ENCODE results near the gene INS.

- no peak for TF ChIP-seq STAG1 (CRISPR knock-in tag; IDR thresholded peaks at IDR 0.05)
- TF ChIP-seq, protein P1, sequence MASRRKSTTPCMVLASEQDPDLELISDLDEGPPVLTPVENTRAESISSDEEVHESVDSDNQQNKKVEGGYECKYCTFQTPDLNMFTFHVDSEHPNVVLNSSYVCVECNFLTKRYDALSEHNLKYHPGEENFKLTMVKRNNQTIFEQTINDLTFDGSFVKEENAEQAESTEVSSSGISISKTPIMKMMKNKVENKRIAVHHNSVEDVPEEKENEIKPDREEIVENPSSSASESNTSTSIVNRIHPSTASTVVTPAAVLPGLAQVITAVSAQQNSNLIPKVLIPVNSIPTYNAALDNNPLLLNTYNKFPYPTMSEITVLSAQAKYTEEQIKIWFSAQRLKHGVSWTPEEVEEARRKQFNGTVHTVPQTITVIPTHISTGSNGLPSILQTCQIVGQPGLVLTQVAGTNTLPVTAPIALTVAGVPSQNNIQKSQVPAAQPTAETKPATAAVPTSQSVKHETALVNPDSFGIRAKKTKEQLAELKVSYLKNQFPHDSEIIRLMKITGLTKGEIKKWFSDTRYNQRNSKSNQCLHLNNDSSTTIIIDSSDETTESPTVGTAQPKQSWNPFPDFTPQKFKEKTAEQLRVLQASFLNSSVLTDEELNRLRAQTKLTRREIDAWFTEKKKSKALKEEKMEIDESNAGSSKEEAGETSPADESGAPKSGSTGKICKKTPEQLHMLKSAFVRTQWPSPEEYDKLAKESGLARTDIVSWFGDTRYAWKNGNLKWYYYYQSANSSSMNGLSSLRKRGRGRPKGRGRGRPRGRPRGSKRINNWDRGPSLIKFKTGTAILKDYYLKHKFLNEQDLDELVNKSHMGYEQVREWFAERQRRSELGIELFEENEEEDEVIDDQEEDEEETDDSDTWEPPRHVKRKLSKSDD (CRISPR knock-in tag; IDR thresholded peaks at IDR 0.05; ENCODE audit: low read depth), result no peak
- TF ChIP-seq CTCF (CRISPR knock-in tag; IDR thresholded peaks at IDR 0.05), result no peak
- no peak for TF ChIP-seq HDAC1 (CRISPR knock-in tag; IDR thresholded peaks at IDR 0.05)
- TF ChIP-seq, protein P2, sequence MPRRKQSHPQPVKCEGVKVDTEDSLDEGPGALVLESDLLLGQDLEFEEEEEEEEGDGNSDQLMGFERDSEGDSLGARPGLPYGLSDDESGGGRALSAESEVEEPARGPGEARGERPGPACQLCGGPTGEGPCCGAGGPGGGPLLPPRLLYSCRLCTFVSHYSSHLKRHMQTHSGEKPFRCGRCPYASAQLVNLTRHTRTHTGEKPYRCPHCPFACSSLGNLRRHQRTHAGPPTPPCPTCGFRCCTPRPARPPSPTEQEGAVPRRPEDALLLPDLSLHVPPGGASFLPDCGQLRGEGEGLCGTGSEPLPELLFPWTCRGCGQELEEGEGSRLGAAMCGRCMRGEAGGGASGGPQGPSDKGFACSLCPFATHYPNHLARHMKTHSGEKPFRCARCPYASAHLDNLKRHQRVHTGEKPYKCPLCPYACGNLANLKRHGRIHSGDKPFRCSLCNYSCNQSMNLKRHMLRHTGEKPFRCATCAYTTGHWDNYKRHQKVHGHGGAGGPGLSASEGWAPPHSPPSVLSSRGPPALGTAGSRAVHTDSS (CRISPR knock-in tag; conservative IDR thresholded peaks at IDR 0.05), result no peak
- TF ChIP-seq EZH2 (conservative IDR thresholded peaks at IDR 0.05; ENCODE audit: low read depth, low read length), result no peak
- TF ChIP-seq, protein P3, sequence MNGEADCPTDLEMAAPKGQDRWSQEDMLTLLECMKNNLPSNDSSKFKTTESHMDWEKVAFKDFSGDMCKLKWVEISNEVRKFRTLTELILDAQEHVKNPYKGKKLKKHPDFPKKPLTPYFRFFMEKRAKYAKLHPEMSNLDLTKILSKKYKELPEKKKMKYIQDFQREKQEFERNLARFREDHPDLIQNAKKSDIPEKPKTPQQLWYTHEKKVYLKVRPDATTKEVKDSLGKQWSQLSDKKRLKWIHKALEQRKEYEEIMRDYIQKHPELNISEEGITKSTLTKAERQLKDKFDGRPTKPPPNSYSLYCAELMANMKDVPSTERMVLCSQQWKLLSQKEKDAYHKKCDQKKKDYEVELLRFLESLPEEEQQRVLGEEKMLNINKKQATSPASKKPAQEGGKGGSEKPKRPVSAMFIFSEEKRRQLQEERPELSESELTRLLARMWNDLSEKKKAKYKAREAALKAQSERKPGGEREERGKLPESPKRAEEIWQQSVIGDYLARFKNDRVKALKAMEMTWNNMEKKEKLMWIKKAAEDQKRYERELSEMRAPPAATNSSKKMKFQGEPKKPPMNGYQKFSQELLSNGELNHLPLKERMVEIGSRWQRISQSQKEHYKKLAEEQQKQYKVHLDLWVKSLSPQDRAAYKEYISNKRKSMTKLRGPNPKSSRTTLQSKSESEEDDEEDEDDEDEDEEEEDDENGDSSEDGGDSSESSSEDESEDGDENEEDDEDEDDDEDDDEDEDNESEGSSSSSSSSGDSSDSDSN (CRISPR knock-in tag; IDR thresholded peaks at IDR 0.05), result no peak
- TF ChIP-seq SCMH1 (CRISPR knock-in tag; IDR thresholded peaks at IDR 0.05; ENCODE audit: borderline replicate concordance), result no peak
- no peak for TF ChIP-seq ZFP91 (CRISPR knock-in tag; IDR thresholded peaks at IDR 0.05; ENCODE audit: borderline replicate concordance)
- TF ChIP-seq DNMT1 (CRISPR knock-in tag; IDR thresholded peaks at IDR 0.05), result no peak
Measured at GRCh38 chr11:2114430-2115241, 46.4 kb downstream of the INS start.

Data from HepG2 (cell line).